Gastrocnemius medialis (tissue), 4 donors: Measurements from ENCODE around the gene TNFSF12. TPM values are rescaled to one million over a fixed set of nuclear protein-coding genes. Genes with fewer than 3 reads are reported as not detected.

ENCODE experiments used
- ATAC-seq, 2 donors: fragments of 150-250 bp; one replicate each; pipeline ENCODE4 v1.9.1; 2016
- DNase-seq, 2 donors: peaks; one replicate each; pipeline ENCODE4 v3.0.0-alpha.2; 2019
- H3K27ac ChIP-seq, 4 donors: fragments of 200-600 bp; sonication (generic); 1 replicate in 1 of 4; 2 replicates in 3 of 4; pipeline ENCODE4 v1.5.1; 2016 to 2018; ENCODE audit warnings: mild to moderate bottlenecking in 2 of 4, moderate library complexity in 1 of 4
- H3K27me3 ChIP-seq, 3 donors: fragments of 200-600 bp; sonication (generic) in 2 of 3; 1 replicate in 1 of 3; 2 replicates in 2 of 3; pipeline versions ENCODE4 v1.5.1 to v1.6.0; 2016 to 2019; ENCODE audit warnings: mild to moderate bottlenecking in 1 of 3, moderate library complexity in 1 of 3
- H3K36me3 ChIP-seq, 2 donors: fragments of 200-600 bp; sonication (generic) in 1 of 2; one replicate each; pipeline ENCODE4 v1.5.1; 2017 to 2018
- H3K4me1 ChIP-seq, 2 donors: fragments of 200-600 bp; sonication (generic) in 1 of 2; one replicate each; pipeline ENCODE4 v1.5.1; 2016 to 2017; ENCODE audit warnings: mild to moderate bottlenecking in 2 of 2
- H3K4me3 ChIP-seq, 4 donors: fragments of 200-600 bp; sonication (generic) in 3 of 4; 1 replicate in 1 of 4; 2 replicates in 3 of 4; pipeline ENCODE4 v1.5.1; 2016 to 2019; ENCODE audit warnings: mild to moderate bottlenecking in 2 of 4
- H3K9me3 ChIP-seq, 3 donors: fragments of 200-600 bp; sonication (generic) in 2 of 3; 1 replicate in 1 of 3; 2 replicates in 2 of 3; pipeline ENCODE4 v1.5.1; 2016 to 2019
- CTCF ChIP-seq, 5 experiments: fragments of 450-650 bp in 3 of 5; fragments of 200-600 bp in 2 of 5; sonication (generic) in 2 of 5; IDR thresholded peaks in 4 of 5; conservative IDR thresholded peaks in 1 of 5; 1 replicate in 4 of 5; 2 replicates in 1 of 5; pipeline ENCODE4 v1.5.1; 2016 to 2019; ENCODE audit warnings: antibody characterized with exemption in 5 of 5, mild to moderate bottlenecking in 3 of 5, moderate library complexity in 3 of 5
- POLR2A ChIP-seq, 2 donors: fragments of 450-650 bp; IDR thresholded peaks; one replicate each; pipeline ENCODE4 v1.6.1; 2017; ENCODE audit warnings: antibody characterized with exemption in 2 of 2, mild to moderate bottlenecking in 2 of 2, moderate library complexity in 2 of 2
- in situ Hi-C, 4 donors: fragments of 200-750 bp; cut with MboI; loops; one replicate each; pipeline versions ENCODE4 v1.15.0 to v1.8.0; 2017; ENCODE audit warnings: low sequenced_read_pairs in 4 of 4
- intact Hi-C: fragments of 100-400 bp; cut with DNase I; formaldehyde crosslinking; loops from one replicate; pipeline ENCODE4 v1.15.1; 2023; ENCODE audit warnings: low total_unique reads
- total RNA-seq, 4 donors: library from RNA; depleted of rRNA; stranded (reverse); fragments of >200 nt; gene quantifications; one replicate each; pipeline versions ENCODE4 v1.1.0 to v1.2.3, GENCODE V29; 2016

The TNFSF12 gene
- total RNA-seq, 4 donors from 2014 or later: 7.9 to 26.1 (median 16.9) TPM

GRCh38 chr17:7544911-7545310 is 3.9 kb upstream of the TNFSF12 start:
- Histone ChIP-seq H3K27me3 (no peaks in the 10 kb centered on the region), H3K4me3 (no peak overlapping the region), H3K9me3 (no peaks in the 10 kb centered on the region), H3K36me3 (no peaks in the 10 kb centered on the region), H3K27ac (peak overlapping the region in 1 of 4 donors; percentile 43), H3K4me1 (peaks cover 4 to 13% of the 10 kb centered on the region in 2 donors)
- in situ Hi-C loops: loop anchor here in 1 of 4 donors (25.0 kb wide), 1 partner anchor 183 kb away; the partner anchor contains the start of genes KCTD11 and TMEM95
- TF ChIP-seq CTCF (IDR thresholded peaks at IDR 0.05 in 4 of 5, conservative IDR thresholded peaks at IDR 0.05 in 1 of 5): no peak
- TF ChIP-seq POLR2A (IDR thresholded peaks at IDR 0.05): no peak
- intact Hi-C loops: no loop called here
- DNase-seq (no peak), ATAC-seq (no peak)

GRCh38 chr17:7549401-7550055 is 670 bp downstream of the TNFSF12 start:
- H3K4me1 ChIP-seq: peaks cover 4 to 13% of the 10 kb centered on the region in 2 donors
- no peaks in the 10 kb centered on the region for H3K27me3 ChIP-seq
- in situ Hi-C loops: loop anchor here in 2 of 4 donors (10.0 to 25.0 kb wide), 3 partner anchors 45 to 187 kb away; partner anchors contain the start of genes CHRNB1 (in 1 of the 2), FGF11 (in 1 of the 2), KCTD11 (in 1 of the 2) and SPEM2 (in 1 of the 2)
- peak overlapping the region; percentile 62 to 85 (median 66) for H3K4me3 ChIP-seq
- H3K27ac ChIP-seq: peak overlapping the region; percentile 62 to 81 (median 76)
- TF ChIP-seq POLR2A (IDR thresholded peaks at IDR 0.05): no peak
- peak in 1 of 5 experiments; percentile 1 for TF ChIP-seq CTCF (IDR thresholded peaks at IDR 0.05 in 4 of 5, conservative IDR thresholded peaks at IDR 0.05 in 1 of 5)
- no peaks in the 10 kb centered on the region for H3K9me3 ChIP-seq
- no peaks in the 10 kb centered on the region for H3K36me3 ChIP-seq
- DNase-seq (no peak), ATAC-seq (peak; percentile 36 to 52)
- intact Hi-C loops: no loop called here

- Histone ChIP-seq H3K9me3 (no peaks in the 10 kb centered on the region), H3K4me1 (peaks cover 4 to 13% of the 10 kb centered on the region in 2 donors), H3K27ac (peak overlapping the region in 3 of 4 donors; percentile 62 to 81 (median 81)), H3K4me3 (no peak overlapping the region), H3K27me3 (no peaks in the 10 kb centered on the region), H3K36me3 (no peaks in the 10 kb centered on the region)
- DNase-seq (no peak), ATAC-seq (no peak)
- intact Hi-C loops: no loop called here
- TF ChIP-seq POLR2A (IDR thresholded peaks at IDR 0.05): no peak
- TF ChIP-seq CTCF (IDR thresholded peaks at IDR 0.05 in 4 of 5, conservative IDR thresholded peaks at IDR 0.05 in 1 of 5): no peak
- in situ Hi-C loops: loop anchor here in 1 of 4 donors (10.0 to 25.0 kb wide), 2 partner anchors 46 to 113 kb away; partner anchors contain the start of genes CHRNB1, FGF11, SPEM2 and SPEM3
Observed at GRCh38 chr17:7550344-7550743, 1.5 kb downstream of the TNFSF12 start.

GRCh38 chr17:7551396-7551795 is 2.5 kb downstream of the TNFSF12 start:
- in situ Hi-C loops (loop anchor here in 1 of 4 donors (10.0 to 25.0 kb wide), 2 partner anchors 47 to 114 kb away; partner anchors contain the start of genes CHRNB1, FGF11, SPEM2 and SPEM3), intact Hi-C loops (no loop called here)
- no peaks in the 10 kb centered on the region for H3K9me3 ChIP-seq
- ATAC-seq: no peak
- peaks cover 4 to 13% of the 10 kb centered on the region in 2 donors for H3K4me1 ChIP-seq
- no peak overlapping the region for H3K4me3 ChIP-seq
- TF ChIP-seq POLR2A (IDR thresholded peaks at IDR 0.05): no peak
- TF ChIP-seq CTCF (IDR thresholded peaks at IDR 0.05 in 4 of 5, conservative IDR thresholded peaks at IDR 0.05 in 1 of 5): no peak
- no peak for DNase-seq
- no peaks in the 10 kb centered on the region for H3K27me3 ChIP-seq
- H3K36me3 ChIP-seq: no peaks in the 10 kb centered on the region
- H3K27ac ChIP-seq: no peak overlapping the region
